SK-N-SH (cell line): ENCODE data around the gene STX3. TPM values are rescaled to one million over a fixed set of nuclear protein-coding genes. Genes with fewer than 3 reads are reported as not detected.

Source experiments
- CTCF ChIA-PET: fragments of 300-600, 350-600 bp; formaldehyde crosslinking; extraction: SDS; loops from one replicate; lab custom pipeline; 2021; lab: Yijun Ruan, JAX
- POLR2A ChIA-PET: fragments of 350-600 bp; sonication (Branson Sonifier 250); formaldehyde crosslinking; extraction: SDS; loops from one replicate; lab custom pipeline; 2020; ENCODE audit warnings: antibody characterized with exemption, inconsistent platforms; lab: Yijun Ruan, JAX
- DNase-seq: peaks from one replicate; pipeline ENCODE4 v3.0.0; 2012
- H2AFZ ChIP-seq: fragments of 200-600 bp; sonication (generic); 2 replicates; pipeline ENCODE4 v1.8.1; 2016; ENCODE audit warnings: antibody characterized with exemption, mild to moderate bottlenecking, low read depth
- H3F3A ChIP-seq: fragments of 200-600 bp; sonication (generic); replicated peaks from 2 replicates; pipeline ENCODE3; 2016; ENCODE audit warnings: antibody characterized with exemption, mild to moderate bottlenecking; ENCODE audit not compliant: insufficient read depth
- H3K27ac ChIP-seq, 2 experiments: fragments of 200-500 bp in 1 of 2; fragments of 200-600 bp in 1 of 2; sonication (Bioruptor generic) in 1 of 2; sonication (generic), shearing (Covaris generic) in 1 of 2; 2 replicates each; pipeline versions ENCODE4 v1.5.1 to v1.6.1; 2014 to 2016; ENCODE audit warnings: low read depth in 2 of 2, inconsistent platforms in 1 of 2, low read length in 1 of 2, mild to moderate bottlenecking in 1 of 2, mixed read lengths in 1 of 2
- H3K27me3 ChIP-seq: fragments of 200-600 bp; sonication (generic), shearing (Covaris generic); 2 replicates; pipeline ENCODE4 v1.6.1; 2016; ENCODE audit warnings: mixed run types; ENCODE audit not compliant: insufficient read depth
- H3K36me3 ChIP-seq, 2 experiments: fragments of 200-500 bp in 1 of 2; fragments of 200-600 bp in 1 of 2; sonication (Bioruptor generic) in 1 of 2; sonication (generic) in 1 of 2; replicated peaks in 1 of 2; 2 replicates each; pipeline versions ENCODE3 to v1.5.1; 2014 to 2016; ENCODE audit warnings: low read length in 1 of 2, mild to moderate bottlenecking in 1 of 2; ENCODE audit not compliant: insufficient read depth in 2 of 2, control insufficient read depth in 1 of 2
- H3K4me1 ChIP-seq, 2 experiments: fragments of 200-500 bp in 1 of 2; fragments of 200-600 bp in 1 of 2; sonication (Bioruptor generic) in 1 of 2; sonication (generic), shearing (Covaris generic) in 1 of 2; 2 replicates each; pipeline versions ENCODE4 v1.5.1 to v1.6.1; 2014 to 2016; ENCODE audit warnings: low read depth in 1 of 2, low read length in 1 of 2, mixed run types in 1 of 2; ENCODE audit not compliant: insufficient read depth in 2 of 2, control insufficient read depth in 1 of 2
- H3K4me2 ChIP-seq: fragments of 200-600 bp; sonication (generic), shearing (Covaris generic); 2 replicates; pipeline ENCODE4 v1.6.1; 2017; ENCODE audit warnings: mixed run types
- H3K4me3 ChIP-seq, 2 experiments: fragments of 200-500 bp in 1 of 2; fragments of 200-600 bp in 1 of 2; sonication (Bioruptor generic) in 1 of 2; sonication (generic), shearing (Covaris generic) in 1 of 2; 2 replicates each; pipeline versions ENCODE4 v1.5.1 to v1.8.1; 2014 to 2016; ENCODE audit warnings: low read depth in 2 of 2, inconsistent platforms in 1 of 2, low read length in 1 of 2, mild to moderate bottlenecking in 1 of 2, mixed read lengths in 1 of 2, moderate library complexity in 1 of 2
- H3K79me2 ChIP-seq: fragments of 200-600 bp; sonication (generic); 2 replicates; pipeline ENCODE4 v1.8.1; 2017; ENCODE audit warnings: mild to moderate bottlenecking; ENCODE audit not compliant: insufficient read depth
- H3K9ac ChIP-seq: fragments of 200-600 bp; sonication (generic); 2 replicates; pipeline ENCODE4 v1.6.1; 2017; ENCODE audit warnings: mixed run types
- H3K9me2 ChIP-seq: fragments of 200-600 bp; sonication (generic); 2 replicates; pipeline ENCODE4 v1.6.1; 2017; ENCODE audit warnings: mixed run types
- H3K9me3 ChIP-seq: fragments of 200-600 bp; sonication (generic); 2 replicates; pipeline ENCODE4 v1.6.1; 2017; ENCODE audit warnings: mixed run types, mild to moderate bottlenecking, moderate library complexity
- H4K20me1 ChIP-seq: fragments of 200-600 bp; sonication (generic); 2 replicates; pipeline ENCODE4 v1.6.1; 2017; ENCODE audit warnings: mild to moderate bottlenecking, mixed run types; ENCODE audit not compliant: insufficient read depth
- CHD2 ChIP-seq: fragments of 150-350 bp; IDR thresholded peaks from 2 replicates; pipeline ENCODE4 v1.6.1; 2018; ENCODE audit warnings: low read length; ENCODE audit not compliant: partially characterized antibody
- ELF1 ChIP-seq: IDR thresholded peaks from 2 replicates; pipeline ENCODE4 v1.4.0; 2012
- EP300 ChIP-seq, 2 experiments: IDR thresholded peaks; 2 replicates each; pipeline versions ENCODE4 v1.4.0 to v1.6.1; 2012; ENCODE audit warnings: borderline replicate concordance in 1 of 2, low read depth in 1 of 2, low read length in 1 of 2
- EZH2phosphoT487 ChIP-seq: fragments of 200-600 bp; sonication (generic); IDR thresholded peaks from 2 replicates; pipeline ENCODE4 v1.6.1; 2017; ENCODE audit warnings: low read depth, mixed run types, mild to moderate bottlenecking, antibody characterized with exemption, moderate library complexity, borderline replicate concordance
- FOSL2 ChIP-seq: IDR thresholded peaks from 2 replicates; pipeline ENCODE4 v1.4.0; 2012; ENCODE audit warnings: low read depth, mild to moderate bottlenecking, moderate library complexity, borderline replicate concordance
- FOXM1 ChIP-seq: IDR thresholded peaks from 2 replicates; pipeline ENCODE4 v1.4.0; 2012; ENCODE audit warnings: low read depth, mild to moderate bottlenecking
- GABPA ChIP-seq: IDR thresholded peaks from 2 replicates; pipeline ENCODE4 v1.4.0; 2012; ENCODE audit warnings: low read depth, mild to moderate bottlenecking
- GATA2 ChIP-seq: sonication (generic); formaldehyde crosslinking; IDR thresholded peaks from 2 replicates; pipeline ENCODE4 v1.5.0; 2020; ENCODE audit warnings: mild to moderate bottlenecking, missing genetic modification reagents
- MAX ChIP-seq: IDR thresholded peaks from 2 replicates; pipeline ENCODE4 v1.4.0; 2012; ENCODE audit warnings: low read depth
- MEF2A ChIP-seq: IDR thresholded peaks from 2 replicates; pipeline ENCODE4 v1.4.0; 2012; ENCODE audit warnings: low read depth, borderline replicate concordance
- NFIC ChIP-seq: IDR thresholded peaks from 2 replicates; pipeline ENCODE4 v1.4.0; 2012; ENCODE audit warnings: borderline replicate concordance
- NRF1 ChIP-seq: IDR thresholded peaks from 2 replicates; pipeline ENCODE4 v1.6.1; 2012; ENCODE audit warnings: low read depth, mild to moderate bottlenecking, low read length
- RAD21 ChIP-seq: IDR thresholded peaks from 2 replicates; pipeline ENCODE4 v1.6.1; 2012; ENCODE audit warnings: mild to moderate bottlenecking, low read length
- RCOR1 ChIP-seq: fragments of 150-350 bp; IDR thresholded peaks from 2 replicates; pipeline ENCODE4 v1.6.1; 2017; ENCODE audit warnings: antibody characterized with exemption, low read length
- REST ChIP-seq: IDR thresholded peaks from 2 replicates; pipeline ENCODE4 v1.6.1; 2012; ENCODE audit warnings: mild to moderate bottlenecking, low read depth, low read length, moderate library complexity
- RFX5 ChIP-seq: IDR thresholded peaks from 2 replicates; pipeline ENCODE4 v1.6.1; 2012; ENCODE audit warnings: mild to moderate bottlenecking, improper control_type of control experiment, low read length
- RXRA ChIP-seq: IDR thresholded peaks from 2 replicates; pipeline ENCODE4 v1.4.0; 2012; ENCODE audit warnings: low read depth, mild to moderate bottlenecking, borderline replicate concordance
- TEAD4 ChIP-seq: IDR thresholded peaks from 2 replicates; pipeline ENCODE4 v1.4.0; 2012; ENCODE audit warnings: mild to moderate bottlenecking, borderline replicate concordance; ENCODE audit not compliant: insufficient read depth
- YY1 ChIP-seq: IDR thresholded peaks from 2 replicates; pipeline ENCODE4 v1.4.0; 2012; ENCODE audit warnings: low read depth, mild to moderate bottlenecking
- WGBS: methylation state at CpG from one replicate; pipeline ENCODE4 v1.1.6; 2017; ENCODE audit warnings: low lambda C conversion rate; 5-methylcytosine and 5-hydroxymethylcytosine counted together
- polyA plus RNA-seq, 3 experiments: library from polyadenylated mRNA; depleted of rRNA; stranded (reverse); fragments of >200 nt; gene quantifications; 2 replicates each; pipeline ENCODE4 v1.2.3, GENCODE V29; 2012
- TF ChIP-seq, protein P1 (sequence below): fragments of 150-350 bp; IDR thresholded peaks from 2 replicates; pipeline ENCODE4 v1.6.1; 2016; ENCODE audit warnings: mild to moderate bottlenecking, low read depth, low read length

STX3 gene
- polyA plus RNA-seq, 1 of the 3 experiments (the other 2 are of a cell fraction): 21.4 TPM

GRCh38 chr11:59777104-59777503 lies 21.9 kb downstream of the STX3 start:
- H3K4me2 ChIP-seq: no peak overlapping the region
- H3K27ac ChIP-seq: peak overlapping the region in 1 of 2 experiments; percentile 54; a peak in 1 of 4 replicates
- H3K79me2 ChIP-seq: no peaks in the 10 kb centered on the region; the same call in 1 of the 2 replicates

More at GRCh38 chr11:59777104-59777503, 21.9 kb downstream of the STX3 start:
- Histone ChIP-seq H4K20me1 (peaks cover 25% of the 10 kb centered on the region), H3F3A (peaks cover 6% of the 10 kb centered on the region), H3K4me3 (no peak overlapping the region), H3K4me1 (peaks cover 0 to 13% of the 10 kb centered on the region in 2 experiments; a peak in 1 of 4 replicates), H3K9me3 (no peaks in the 10 kb centered on the region), H3K9me2 (no peaks in the 10 kb centered on the region), H3K36me3 (peaks cover 2 to 37% of the 10 kb centered on the region in 2 experiments), H3K27me3 (no peaks in the 10 kb centered on the region), H2AFZ (no peak overlapping the region), H3K9ac (no peak overlapping the region)
- no peak for TF ChIP-seq FOSL2
- TF ChIP-seq RXRA: no peak
- no peak for TF ChIP-seq GATA2
- no peak for TF ChIP-seq RFX5
- TF ChIP-seq EZH2phosphoT487: no peak
- TF ChIP-seq NRF1: no peak
- no peak for TF ChIP-seq EP300 (IDR thresholded peaks at IDR 0.05; ENCODE audit: borderline replicate concordance in 1 of 2, low read depth in 1 of 2, low read length in 1 of 2)
- TF ChIP-seq NFIC: no peak
- TF ChIP-seq ELF1: no peak
- TF ChIP-seq FOXM1: no peak
- TF ChIP-seq, protein P1, sequence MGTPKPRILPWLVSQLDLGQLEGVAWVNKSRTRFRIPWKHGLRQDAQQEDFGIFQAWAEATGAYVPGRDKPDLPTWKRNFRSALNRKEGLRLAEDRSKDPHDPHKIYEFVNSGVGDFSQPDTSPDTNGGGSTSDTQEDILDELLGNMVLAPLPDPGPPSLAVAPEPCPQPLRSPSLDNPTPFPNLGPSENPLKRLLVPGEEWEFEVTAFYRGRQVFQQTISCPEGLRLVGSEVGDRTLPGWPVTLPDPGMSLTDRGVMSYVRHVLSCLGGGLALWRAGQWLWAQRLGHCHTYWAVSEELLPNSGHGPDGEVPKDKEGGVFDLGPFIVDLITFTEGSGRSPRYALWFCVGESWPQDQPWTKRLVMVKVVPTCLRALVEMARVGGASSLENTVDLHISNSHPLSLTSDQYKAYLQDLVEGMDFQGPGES: no peak
- TF ChIP-seq REST: no peak
- TF ChIP-seq TEAD4: no peak
- TF ChIP-seq MEF2A: no peak
- TF ChIP-seq GABPA: no peak
- no peak for TF ChIP-seq RCOR1
- no peak for TF ChIP-seq YY1
- no peak for TF ChIP-seq RAD21
- TF ChIP-seq MAX: no peak
- TF ChIP-seq CHD2: no peak
- ChIA-PET POLR2A (no interaction called here), CTCF (interaction anchor here (2.3 to 3.3 kb wide), 2 partner anchors 23 to 24 kb away, joined by 7 to 16 read pairs; no protein-coding TSS in a partner anchor)
- WGBS: 73% methylated on average over 5 of the region's 5 CpGs
- DNase-seq: no peak
